ENCODE results near the gene BRWD1.
"Not testable (repeated sequence)": the region's sequence is repeated elsewhere in the genome, so short reads cannot be mapped to it uniquely, and the experiment has no call there.

Gene BRWD1

DNA sequence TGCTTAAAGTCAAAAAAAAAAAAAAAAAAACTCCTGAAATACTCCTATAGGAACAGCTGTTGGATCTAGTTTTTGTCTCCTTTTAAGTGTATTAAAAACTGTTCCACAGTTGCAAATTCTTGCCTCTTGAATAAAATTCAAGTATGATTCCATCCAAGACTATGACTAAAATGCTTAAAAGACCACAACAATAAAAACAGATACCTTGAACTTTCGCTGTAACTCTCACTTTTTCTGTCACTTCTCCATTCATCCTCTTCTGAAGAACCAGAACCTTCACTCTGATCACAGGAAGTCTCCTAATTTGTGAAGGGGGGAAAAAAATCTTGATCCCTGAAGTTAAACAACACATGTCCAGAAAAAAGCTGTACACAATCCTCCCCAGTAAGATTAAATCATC is 75.2 kb downstream of the BRWD1 start:
- Histone ChIP-seq H3K4me3 (ENCODE audit: low read depth in 1 of 5, low read length in 5 of 5) (no peak overlapping the region), H3K9ac (ENCODE audit: low read length in 5 of 5) (no peak overlapping the region), H3K27ac (ENCODE audit: low read depth, low read length) (no peak overlapping the region), H3K36me3 (ENCODE audit: control insufficient read depth in 5 of 5, insufficient read depth in 5 of 5, low read length in 5 of 5) (peaks cover 29 to 51% (median 37%) of the 10 kb centered on the region in 5 donors), H3K9me3 (ENCODE audit: control insufficient read depth in 5 of 5, low read length in 5 of 5) (no peaks in the 10 kb centered on the region), H3K4me1 (ENCODE audit: control insufficient read depth in 5 of 5, insufficient read depth in 5 of 5, low read length in 5 of 5) (peaks cover 0 to 3% (median 0%) of the 10 kb centered on the region in 5 donors), H3K27me3 (ENCODE audit: control insufficient read depth in 5 of 5, insufficient read depth in 4 of 5, low read length in 5 of 5) (no peaks in the 10 kb centered on the region)

DNA sequence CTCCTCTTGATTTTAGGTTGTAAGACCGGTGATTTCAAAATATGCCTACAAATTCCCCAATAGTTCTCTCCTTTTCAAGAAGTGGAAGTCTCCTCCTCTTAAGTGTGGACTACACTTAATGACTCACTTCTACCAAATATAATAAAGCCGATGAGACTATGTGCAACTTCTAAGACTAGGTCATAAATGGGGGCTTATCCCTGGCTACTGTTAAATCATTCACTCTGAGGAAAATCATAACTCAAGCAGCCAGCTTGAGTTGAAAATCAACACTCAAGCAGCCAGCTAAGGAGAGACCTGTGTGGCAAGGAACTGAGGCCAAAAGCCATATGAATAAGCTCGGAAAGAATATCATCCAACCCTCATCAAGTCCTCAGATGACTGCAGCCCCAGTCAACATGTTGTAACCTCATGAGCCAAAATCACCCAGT is 80.6 kb downstream of the BRWD1 start:
- Histone ChIP-seq H3K9me3 (ENCODE audit: control insufficient read depth in 5 of 5, low read length in 5 of 5) (no peaks in the 10 kb centered on the region), H3K4me3 (ENCODE audit: low read depth in 1 of 5, low read length in 5 of 5) (no peak overlapping the region), H3K36me3 (ENCODE audit: control insufficient read depth in 5 of 5, insufficient read depth in 5 of 5, low read length in 5 of 5) (peaks cover 33 to 75% (median 46%) of the 10 kb centered on the region in 5 donors), H3K4me1 (ENCODE audit: control insufficient read depth in 5 of 5, insufficient read depth in 5 of 5, low read length in 5 of 5) (peaks cover 0 to 6% (median 0%) of the 10 kb centered on the region in 5 donors), H3K27ac (ENCODE audit: low read depth, low read length) (no peak overlapping the region), H3K9ac (ENCODE audit: low read length in 5 of 5) (no peak overlapping the region), H3K27me3 (ENCODE audit: control insufficient read depth in 5 of 5, insufficient read depth in 4 of 5, low read length in 5 of 5) (no peaks in the 10 kb centered on the region)

DNA sequence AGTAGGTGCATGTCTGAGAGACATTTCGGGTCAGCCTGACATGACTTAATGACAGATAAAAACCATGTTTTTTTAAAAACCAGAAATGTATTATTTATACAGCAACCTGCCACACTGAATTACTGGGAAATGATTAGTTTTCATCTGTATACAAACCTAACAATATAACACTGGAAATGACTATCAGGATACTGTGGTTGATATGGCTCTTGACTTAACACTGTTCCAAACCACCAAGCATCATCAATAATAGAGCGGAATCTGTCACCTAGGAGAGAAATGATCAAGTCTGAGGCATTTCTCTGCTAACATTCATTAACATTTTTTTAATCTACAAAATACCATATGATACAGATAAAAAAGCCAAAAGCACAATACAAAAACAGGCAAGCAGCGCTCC is 88.5 kb downstream of the BRWD1 start:
- Histone ChIP-seq H3K4me1 (ENCODE audit: control insufficient read depth in 5 of 5, insufficient read depth in 5 of 5, low read length in 5 of 5) (peaks cover 0 to 6% (median 0%) of the 10 kb centered on the region in 5 donors), H3K27me3 (ENCODE audit: control insufficient read depth in 5 of 5, insufficient read depth in 4 of 5, low read length in 5 of 5) (no peaks in the 10 kb centered on the region), H3K9ac (ENCODE audit: low read length in 5 of 5) (no peak overlapping the region), H3K36me3 (ENCODE audit: control insufficient read depth in 5 of 5, insufficient read depth in 5 of 5, low read length in 5 of 5) (peaks cover 16 to 47% (median 28%) of the 10 kb centered on the region in 5 donors), H3K9me3 (ENCODE audit: control insufficient read depth in 5 of 5, low read length in 5 of 5) (no peaks in the 10 kb centered on the region), H3K27ac (ENCODE audit: low read depth, low read length) (no peak overlapping the region), H3K4me3 (ENCODE audit: low read depth in 1 of 5, low read length in 5 of 5) (no peak overlapping the region)

DNA sequence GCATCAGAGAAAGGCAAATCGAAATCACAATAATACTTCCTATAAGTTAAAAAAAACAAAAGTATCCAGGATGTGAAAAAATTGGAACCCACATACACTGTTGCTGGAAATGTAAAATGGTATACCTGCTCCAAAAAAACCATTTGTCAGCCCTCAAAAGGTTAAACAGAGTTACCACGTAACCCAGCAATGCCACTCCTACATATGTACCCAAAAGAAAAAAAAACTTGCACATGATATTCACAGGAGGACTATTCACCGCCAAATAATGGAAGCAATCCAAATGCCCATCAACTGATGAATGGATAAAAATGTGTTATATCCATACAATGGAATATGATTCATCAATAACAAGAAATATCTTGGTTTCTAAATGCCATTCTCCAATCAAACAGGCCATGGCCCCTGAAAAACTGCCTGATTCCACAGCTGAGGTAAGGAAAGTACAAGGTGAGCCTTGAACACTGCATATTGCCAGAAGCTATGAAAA is 91.4 kb downstream of the BRWD1 start:
- Histone ChIP-seq H3K9me3 (ENCODE audit: control insufficient read depth in 5 of 5, low read length in 5 of 5) (no peaks in the 10 kb centered on the region), H3K27ac (ENCODE audit: low read depth, low read length) (no peak overlapping the region), H3K4me1 (ENCODE audit: control insufficient read depth in 5 of 5, insufficient read depth in 5 of 5, low read length in 5 of 5) (no peaks in the 10 kb centered on the region), H3K4me3 (ENCODE audit: low read depth in 1 of 5, low read length in 5 of 5) (no peak overlapping the region), H3K36me3 (ENCODE audit: control insufficient read depth in 5 of 5, insufficient read depth in 5 of 5, low read length in 5 of 5) (peaks cover 24 to 47% (median 33%) of the 10 kb centered on the region in 5 donors), H3K9ac (ENCODE audit: low read length in 5 of 5) (no peak overlapping the region), H3K27me3 (ENCODE audit: control insufficient read depth in 5 of 5, insufficient read depth in 4 of 5, low read length in 5 of 5) (no peaks in the 10 kb centered on the region)

GRCh38 chr21:39221282-39221996 is 92.0 kb downstream of the BRWD1 start:
- Histone ChIP-seq H3K9me3 (ENCODE audit: control insufficient read depth in 5 of 5, low read length in 5 of 5) (no peaks in the 10 kb centered on the region), H3K4me3 (ENCODE audit: low read depth in 1 of 5, low read length in 5 of 5) (no peak overlapping the region), H3K9ac (ENCODE audit: low read length in 5 of 5) (no peak overlapping the region), H3K27ac (ENCODE audit: low read depth, low read length) (no peak overlapping the region), H3K27me3 (ENCODE audit: control insufficient read depth in 5 of 5, insufficient read depth in 4 of 5, low read length in 5 of 5) (no peaks in the 10 kb centered on the region), H3K4me1 (ENCODE audit: control insufficient read depth in 5 of 5, insufficient read depth in 5 of 5, low read length in 5 of 5) (no peaks in the 10 kb centered on the region), H3K36me3 (ENCODE audit: control insufficient read depth in 5 of 5, insufficient read depth in 5 of 5, low read length in 5 of 5) (peaks cover 24 to 45% (median 28%) of the 10 kb centered on the region in 5 donors)

- H3K4me3 ChIP-seq (ENCODE audit: low read depth in 1 of 5, low read length in 5 of 5); H3K4me1 ChIP-seq (ENCODE audit: control insufficient read depth in 5 of 5, insufficient read depth in 5 of 5, low read length in 5 of 5); H3K9ac ChIP-seq (ENCODE audit: low read length in 5 of 5); H3K27me3 ChIP-seq (ENCODE audit: control insufficient read depth in 5 of 5, insufficient read depth in 4 of 5, low read length in 5 of 5); H3K27ac ChIP-seq (ENCODE audit: low read depth, low read length); H3K9me3 ChIP-seq (ENCODE audit: control insufficient read depth in 5 of 5, low read length in 5 of 5): not testable (repeated sequence)
- peaks cover 24 to 49% (median 28%) of the 10 kb centered on the region in 5 donors for H3K36me3 ChIP-seq (ENCODE audit: control insufficient read depth in 5 of 5, insufficient read depth in 5 of 5, low read length in 5 of 5)
These were observed 92.6 kb downstream of the BRWD1 start for GRCh38 chr21:39220875-39221274.

- Histone ChIP-seq H3K27me3 (ENCODE audit: control insufficient read depth in 5 of 5, insufficient read depth in 4 of 5, low read length in 5 of 5) (no peaks in the 10 kb centered on the region), H3K4me3 (ENCODE audit: low read depth in 1 of 5, low read length in 5 of 5) (no peak overlapping the region), H3K9ac (ENCODE audit: low read length in 5 of 5) (no peak overlapping the region), H3K36me3 (ENCODE audit: control insufficient read depth in 5 of 5, insufficient read depth in 5 of 5, low read length in 5 of 5) (peaks cover 28 to 56% (median 29%) of the 10 kb centered on the region in 5 donors), H3K9me3 (ENCODE audit: control insufficient read depth in 5 of 5, low read length in 5 of 5) (no peaks in the 10 kb centered on the region), H3K4me1 (ENCODE audit: control insufficient read depth in 5 of 5, insufficient read depth in 5 of 5, low read length in 5 of 5) (no peaks in the 10 kb centered on the region), H3K27ac (ENCODE audit: low read depth, low read length) (no peak overlapping the region)
These were observed 93.3 kb downstream of the BRWD1 start for GRCh38 chr21:39220150-39220549.

- Histone ChIP-seq H3K27ac (ENCODE audit: low read depth, low read length) (no peak overlapping the region), H3K9ac (ENCODE audit: low read length in 5 of 5) (no peak overlapping the region), H3K4me1 (ENCODE audit: control insufficient read depth in 5 of 5, insufficient read depth in 5 of 5, low read length in 5 of 5) (no peaks in the 10 kb centered on the region), H3K27me3 (ENCODE audit: control insufficient read depth in 5 of 5, insufficient read depth in 4 of 5, low read length in 5 of 5) (no peaks in the 10 kb centered on the region), H3K9me3 (ENCODE audit: control insufficient read depth in 5 of 5, low read length in 5 of 5) (no peaks in the 10 kb centered on the region), H3K4me3 (ENCODE audit: low read depth in 1 of 5, low read length in 5 of 5) (no peak overlapping the region), H3K36me3 (ENCODE audit: control insufficient read depth in 5 of 5, insufficient read depth in 5 of 5, low read length in 5 of 5) (peaks cover 22 to 54% (median 26%) of the 10 kb centered on the region in 5 donors)
These were observed 95.4 kb downstream of the BRWD1 start for GRCh38 chr21:39218082-39218409.

DNA sequence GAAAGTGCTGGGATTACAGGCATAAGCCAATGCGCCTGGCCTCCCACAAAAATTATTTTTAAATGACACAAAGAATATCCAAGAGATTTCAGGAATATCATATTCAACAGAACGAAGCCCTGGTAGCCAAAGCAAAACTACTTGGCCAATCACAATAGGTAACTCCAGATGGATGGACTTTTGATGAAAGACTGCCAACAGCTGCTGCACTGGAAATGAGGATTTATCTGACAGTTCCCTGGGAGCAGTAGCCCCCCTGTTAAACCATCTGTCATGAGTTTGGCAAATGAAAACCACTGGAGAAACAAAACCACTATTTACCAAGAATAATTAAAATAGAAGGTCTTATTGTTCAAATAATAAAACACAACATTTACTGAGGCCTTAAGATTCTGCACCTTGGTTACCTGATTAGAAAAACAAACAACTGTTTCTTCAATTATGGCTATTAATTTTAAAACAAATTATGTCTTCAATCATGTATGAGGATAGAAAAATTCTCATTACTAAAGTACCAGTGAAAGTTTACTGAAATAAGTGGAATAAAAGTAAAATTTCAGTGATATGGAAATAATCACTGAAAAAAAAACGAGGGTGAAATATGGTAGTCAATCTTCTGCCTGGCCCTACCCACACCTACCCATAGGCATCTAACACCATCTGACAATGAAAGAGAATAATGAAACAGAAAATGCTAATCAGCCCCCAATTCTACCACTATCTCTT is 95.9 kb downstream of the BRWD1 start:
- no peak overlapping the region for H3K9ac ChIP-seq (ENCODE audit: low read length in 5 of 5)
- no peak overlapping the region for H3K27ac ChIP-seq (ENCODE audit: low read depth, low read length)
- no peaks in the 10 kb centered on the region for H3K27me3 ChIP-seq (ENCODE audit: control insufficient read depth in 5 of 5, insufficient read depth in 4 of 5, low read length in 5 of 5)
- H3K9me3 ChIP-seq (ENCODE audit: control insufficient read depth in 5 of 5, low read length in 5 of 5) = no peaks in the 10 kb centered on the region
- no peaks in the 10 kb centered on the region for H3K4me1 ChIP-seq (ENCODE audit: control insufficient read depth in 5 of 5, insufficient read depth in 5 of 5, low read length in 5 of 5)
- H3K4me3 ChIP-seq (ENCODE audit: low read depth in 1 of 5, low read length in 5 of 5) = no peak overlapping the region
- peaks cover 22 to 57% (median 25%) of the 10 kb centered on the region in 5 donors for H3K36me3 ChIP-seq (ENCODE audit: control insufficient read depth in 5 of 5, insufficient read depth in 5 of 5, low read length in 5 of 5)

DNA sequence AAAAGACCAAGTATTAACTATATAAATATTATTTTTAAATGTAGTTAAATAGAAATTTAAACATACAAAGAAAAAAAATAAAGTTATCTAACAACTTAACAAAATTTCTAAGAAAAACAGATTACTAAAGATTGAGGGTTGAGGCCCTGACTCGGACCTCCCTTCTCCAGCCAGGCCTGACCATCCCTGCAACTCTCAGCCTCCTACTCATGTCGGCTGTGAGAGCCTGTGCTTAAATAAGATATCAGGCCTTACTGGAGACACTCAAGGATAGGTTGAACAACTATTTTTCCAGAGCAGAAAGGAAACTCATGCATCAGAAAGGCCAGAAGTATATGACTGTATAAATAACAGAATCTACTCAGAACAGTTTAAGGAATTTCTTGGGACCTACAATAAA is 97.1 kb downstream of the BRWD1 start:
- H3K36me3 ChIP-seq (ENCODE audit: control insufficient read depth in 5 of 5, insufficient read depth in 5 of 5, low read length in 5 of 5) = peaks cover 18 to 50% (median 24%) of the 10 kb centered on the region in 5 donors
- H3K9ac ChIP-seq (ENCODE audit: low read length in 5 of 5) = no peak overlapping the region
- no peak overlapping the region for H3K4me3 ChIP-seq (ENCODE audit: low read depth in 1 of 5, low read length in 5 of 5)
- no peaks in the 10 kb centered on the region for H3K27me3 ChIP-seq (ENCODE audit: control insufficient read depth in 5 of 5, insufficient read depth in 4 of 5, low read length in 5 of 5)
- no peak overlapping the region for H3K27ac ChIP-seq (ENCODE audit: low read depth, low read length)
- H3K9me3 ChIP-seq (ENCODE audit: control insufficient read depth in 5 of 5, low read length in 5 of 5) = no peaks in the 10 kb centered on the region
- H3K4me1 ChIP-seq (ENCODE audit: control insufficient read depth in 5 of 5, insufficient read depth in 5 of 5, low read length in 5 of 5) = no peaks in the 10 kb centered on the region

All from subcutaneous abdominal adipose tissue (tissue), 5 donors.